DMS114 treated with DMSO at 0.1 percent for 48 hours (cell line): ENCODE data around the gene SLC39A11.

Experiments
- DNase-seq: peaks from one replicate; lab custom pipeline; 2025; ENCODE audit not compliant: unreplicated experiment; lab: John Stamatoyannopoulos, UW

SLC39A11 gene

GRCh38 chr17:72665852-72666851, 426.3 kb downstream of the SLC39A11 start:
- no peak for DNase-seq

- DNase-seq, result no peak
Observed at GRCh38 chr17:72662827-72663190, 429.7 kb downstream of the SLC39A11 start.

- no peak for DNase-seq
Observed at GRCh38 chr17:72661945-72662826, 430.3 kb downstream of the SLC39A11 start.

GRCh38 chr17:72661116-72661944, 431.2 kb downstream of the SLC39A11 start:
- no peak for DNase-seq

GRCh38 chr17:72660274-72661115, 432.0 kb downstream of the SLC39A11 start:
- DNase-seq, result no peak

- no peak for DNase-seq
Observed at GRCh38 chr17:72659811-72660210, 432.7 kb downstream of the SLC39A11 start.

GRCh38 chr17:72658675-72659074, 433.8 kb downstream of the SLC39A11 start:
- DNase-seq, result no peak

GRCh38 chr17:72657467-72658317, 434.8 kb downstream of the SLC39A11 start:
- DNase-seq, result no peak

- no peak for DNase-seq
Observed at GRCh38 chr17:72656130-72656763, 436.2 kb downstream of the SLC39A11 start.

- DNase-seq, result no peak
Observed at GRCh38 chr17:72654706-72655105, 437.8 kb downstream of the SLC39A11 start.

GRCh38 chr17:72651988-72652387, 440.5 kb downstream of the SLC39A11 start:
- DNase-seq, result no peak

GRCh38 chr17:72648702-72649101, 443.8 kb downstream of the SLC39A11 start:
- no peak for DNase-seq

- DNase-seq, result no peak
Observed at GRCh38 chr17:72646176-72646575, 446.3 kb downstream of the SLC39A11 start.

- no peak for DNase-seq
Observed at GRCh38 chr17:72644492-72644891, 448.0 kb downstream of the SLC39A11 start.

GRCh38 chr17:72643575-72644216, 448.8 kb downstream of the SLC39A11 start:
- no peak for DNase-seq

- DNase-seq, result no peak
Observed at GRCh38 chr17:72642720-72643119, 449.8 kb downstream of the SLC39A11 start.

- no peak for DNase-seq
Observed at GRCh38 chr17:72640415-72641165, 451.9 kb downstream of the SLC39A11 start.
